Breast epithelium (tissue), 4 donors: Measurements from ENCODE around the gene COL9A2. TPM values are rescaled to one million over a fixed set of nuclear protein-coding genes. Genes with fewer than 3 reads are reported as not detected.

Experiments used
- DNase-seq, 2 donors: peaks; one replicate each; pipeline ENCODE4 v3.0.0-alpha.2; 2019; ENCODE audit warnings: low spot score in 2 of 2
- H3K27ac ChIP-seq, 2 donors: fragments of 200-600 bp; sonication (generic) in 1 of 2; one replicate each; pipeline ENCODE4 v1.5.1; 2016 to 2019; ENCODE audit warnings: mild to moderate bottlenecking in 1 of 2
- H3K27me3 ChIP-seq, 2 donors: fragments of 200-600 bp; sonication (generic) in 1 of 2; one replicate each; pipeline versions ENCODE4 v1.5.1 to v1.6.0; 2017 to 2019; ENCODE audit warnings: control low read depth in 1 of 2, mild to moderate bottlenecking in 1 of 2
- H3K36me3 ChIP-seq: fragments of 200-600 bp; one replicate; pipeline ENCODE4 v1.5.1; 2019
- H3K4me1 ChIP-seq, 2 donors: fragments of 200-600 bp; sonication (generic); one replicate each; pipeline ENCODE4 v1.5.1; 2016 to 2019; ENCODE audit warnings: control low read depth in 1 of 2
- H3K4me3 ChIP-seq, 3 donors: fragments of 200-600 bp; sonication (generic); 1 replicate in 2 of 3; 2 replicates in 1 of 3; pipeline ENCODE4 v1.5.1; 2016 to 2019; ENCODE audit warnings: mild to moderate bottlenecking in 3 of 3, moderate library complexity in 2 of 3
- H3K9me3 ChIP-seq, 2 donors: fragments of 200-600 bp; sonication (generic) in 1 of 2; one replicate each; pipeline ENCODE4 v1.5.1; 2016 to 2019; ENCODE audit warnings: control low read depth in 1 of 2
- CTCF ChIP-seq, 3 donors: fragments of 450-650 bp; IDR thresholded peaks; one replicate each; pipeline ENCODE4 v1.5.1; 2016 to 2017; ENCODE audit warnings: antibody characterized with exemption in 3 of 3, mild to moderate bottlenecking in 3 of 3, moderate library complexity in 3 of 3
- POLR2A ChIP-seq: fragments of 450-650 bp; IDR thresholded peaks from one replicate; pipeline ENCODE4 v1.6.1; 2016; ENCODE audit warnings: antibody characterized with exemption, mild to moderate bottlenecking, moderate library complexity
- POLR2AphosphoS5 ChIP-seq, 3 donors: sonication (generic); formaldehyde crosslinking; IDR thresholded peaks; one replicate each; pipeline ENCODE4 v1.6.1; 2017; ENCODE audit warnings: antibody characterized with exemption in 3 of 3
- intact Hi-C: fragments of 100-400 bp; cut with DNase I; formaldehyde crosslinking; loops from one replicate; pipeline ENCODE4 v1.15.1; 2023; ENCODE audit warnings: low total_unique reads
- total RNA-seq, 3 donors: library from RNA; depleted of rRNA; stranded (reverse); fragments of >200 nt; gene quantifications; one replicate each; pipeline ENCODE4 v1.1.0, GENCODE V29; 2016

COL9A2 gene
- total RNA-seq, 3 donors from 2014 or later, result 1.4 to 22.0 (median 11.4) TPM

GRCh38 chr1:40318476-40318875 lies 1.4 kb upstream of the COL9A2 start:
- intact Hi-C loops, result no loop called here
- H3K4me3 ChIP-seq, result no peak overlapping the region
- H3K4me1 ChIP-seq, result peaks cover 5 to 13% of the 10 kb centered on the region in 2 donors
- no peak for DNase-seq
- no peak overlapping the region for H3K27ac ChIP-seq
- TF ChIP-seq CTCF (IDR thresholded peaks at IDR 0.05) (no peak), POLR2AphosphoS5 (IDR thresholded peaks at IDR 0.05) (no peak), POLR2A (no peak)
- H3K27me3 ChIP-seq, result peaks cover 6 to 8% of the 10 kb centered on the region in 2 donors
- H3K36me3 ChIP-seq, result no peaks in the 10 kb centered on the region
- H3K9me3 ChIP-seq, result no peaks in the 10 kb centered on the region

GRCh38 chr1:40317394-40318074 lies 448 bp upstream of the COL9A2 start:
- Histone ChIP-seq H3K27me3 (peaks cover 6 to 8% of the 10 kb centered on the region in 2 donors), H3K36me3 (no peaks in the 10 kb centered on the region), H3K4me1 (peaks cover 5 to 13% of the 10 kb centered on the region in 2 donors), H3K27ac (no peak overlapping the region), H3K4me3 (peak overlapping the region in 2 of 3 donors; percentile 56 to 74), H3K9me3 (no peaks in the 10 kb centered on the region)
- no peak for TF ChIP-seq POLR2AphosphoS5 (IDR thresholded peaks at IDR 0.05)
- TF ChIP-seq CTCF (IDR thresholded peaks at IDR 0.05), result no peak
- no peak for TF ChIP-seq POLR2A
- no peak for DNase-seq
- intact Hi-C loops, result no loop called here

GRCh38 chr1:40315795-40316594 lies 1.1 kb downstream of the COL9A2 start:
- Histone ChIP-seq H3K27ac (peak overlapping the region; percentile 30 to 54), H3K4me1 (peaks cover 5 to 13% of the 10 kb centered on the region in 2 donors), H3K4me3 (peak overlapping the region; percentile 36 to 74 (median 56)), H3K9me3 (no peaks in the 10 kb centered on the region), H3K36me3 (no peaks in the 10 kb centered on the region), H3K27me3 (peaks cover 6 to 8% of the 10 kb centered on the region in 2 donors)
- intact Hi-C loops, result no loop called here
- no peak for DNase-seq
- TF ChIP-seq POLR2AphosphoS5 (IDR thresholded peaks at IDR 0.05) (no peak), POLR2A (no peak), CTCF (IDR thresholded peaks at IDR 0.05) (no peak)

- peak; percentile 83 to 94 (median 86) for TF ChIP-seq CTCF (IDR thresholded peaks at IDR 0.05)
- no peak for TF ChIP-seq POLR2AphosphoS5 (IDR thresholded peaks at IDR 0.05)
- H3K27me3 ChIP-seq, result peaks cover 6 to 8% of the 10 kb centered on the region in 2 donors
- H3K4me3 ChIP-seq, result peak overlapping the region; percentile 36 to 74 (median 56)
- peaks cover 5 to 13% of the 10 kb centered on the region in 2 donors for H3K4me1 ChIP-seq
- no peaks in the 10 kb centered on the region for H3K9me3 ChIP-seq
- H3K36me3 ChIP-seq, result no peaks in the 10 kb centered on the region
- intact Hi-C loops, result no loop called here
- H3K27ac ChIP-seq, result peak overlapping the region; percentile 25 to 54
- peak; percentile 79 to 88 for DNase-seq
These were observed 1.8 kb downstream of the COL9A2 start for GRCh38 chr1:40315239-40315794.
